ENCODE results near the gene DLL4.

DLL4 gene

GRCh38 chr15:40891810-40892446 lies 37.2 kb upstream of the DLL4 start:
- H3K4me3 ChIP-seq (ENCODE audit: control insufficient read depth in 1 of 7, extremely low read depth in 1 of 7, insufficient read depth in 4 of 7, low read depth in 2 of 7, low read length in 6 of 7): no peak overlapping the region
- peaks cover 0 to 2% (median 0%) of the 10 kb centered on the region in 5 experiments for H3K27me3 ChIP-seq (replicated peaks in 2 of 5; ENCODE audit: control insufficient read depth in 4 of 5, insufficient read depth in 5 of 5, low read length in 4 of 5)
- H3K27ac ChIP-seq (ENCODE audit: insufficient read depth in 1 of 2, low read depth in 1 of 2, low read length in 2 of 2, poor library complexity in 1 of 2, severe bottlenecking in 2 of 2): no peak overlapping the region
- peaks cover 0 to 9% (median 4%) of the 10 kb centered on the region in 4 experiments for H3K36me3 ChIP-seq (ENCODE audit: control insufficient read depth in 4 of 4, insufficient read depth in 4 of 4, low read length in 3 of 4)
- 4% methylated on average over 3 of the region's 4 CpGs for WGBS (ENCODE audit: insufficient coverage)
- peak in 2 of 3 donors; percentile 61 for DNase-seq
- no peaks in the 10 kb centered on the region for H3K9me3 ChIP-seq (ENCODE audit: control extremely low read depth in 1 of 5, control insufficient read depth in 4 of 5, insufficient read depth in 2 of 5, low read depth in 1 of 5, low read length in 4 of 5)
- ChIA-PET CTCF (interaction anchor here (0.7 to 4.3 kb wide), 16 partner anchors 8 to 300 kb away, joined by 3 to 38 read pairs (median 4); partner anchors contain the start of gene RHOV), POLR2A (no interaction called here)
- H3K4me1 ChIP-seq (ENCODE audit: control extremely low read depth in 1 of 4, control insufficient read depth in 4 of 4, insufficient read depth in 4 of 4, low read length in 3 of 4): peaks cover 7 to 31% (median 25%) of the 10 kb centered on the region in 4 experiments

GRCh38 chr15:40892447-40893012 lies 36.6 kb upstream of the DLL4 start:
- Histone ChIP-seq H3K9me3 (ENCODE audit: control extremely low read depth in 1 of 5, control insufficient read depth in 4 of 5, insufficient read depth in 2 of 5, low read depth in 1 of 5, low read length in 4 of 5) (no peaks in the 10 kb centered on the region), H3K36me3 (ENCODE audit: control insufficient read depth in 4 of 4, insufficient read depth in 4 of 4, low read length in 3 of 4) (peaks cover 0 to 13% (median 8%) of the 10 kb centered on the region in 4 experiments), H3K27me3 (replicated peaks in 2 of 5; ENCODE audit: control insufficient read depth in 4 of 5, insufficient read depth in 5 of 5, low read length in 4 of 5) (peaks cover 0 to 2% (median 0%) of the 10 kb centered on the region in 5 experiments), H3K4me1 (ENCODE audit: control extremely low read depth in 1 of 4, control insufficient read depth in 4 of 4, insufficient read depth in 4 of 4, low read length in 3 of 4) (peaks cover 7 to 31% (median 25%) of the 10 kb centered on the region in 4 experiments), H3K4me3 (ENCODE audit: control insufficient read depth in 1 of 7, extremely low read depth in 1 of 7, insufficient read depth in 4 of 7, low read depth in 2 of 7, low read length in 6 of 7) (no peak overlapping the region), H3K27ac (ENCODE audit: insufficient read depth in 1 of 2, low read depth in 1 of 2, low read length in 2 of 2, poor library complexity in 1 of 2, severe bottlenecking in 2 of 2) (no peak overlapping the region)
- no CpG with 5 or more reads among the region's 2 CpGs for WGBS (ENCODE audit: insufficient coverage)
- POLR2A ChIA-PET: no interaction called here
- no peak for DNase-seq
- CTCF ChIA-PET: interaction anchor here (0.7 to 4.3 kb wide), 16 partner anchors 8 to 301 kb away, joined by 3 to 38 read pairs (median 4); partner anchors contain the start of gene RHOV

- Histone ChIP-seq H3K27me3 (replicated peaks in 2 of 5; ENCODE audit: control insufficient read depth in 4 of 5, insufficient read depth in 5 of 5, low read length in 4 of 5) (peaks cover 0 to 2% (median 0%) of the 10 kb centered on the region in 5 experiments), H3K27ac (ENCODE audit: insufficient read depth in 1 of 2, low read depth in 1 of 2, low read length in 2 of 2, poor library complexity in 1 of 2, severe bottlenecking in 2 of 2) (no peak overlapping the region), H3K4me3 (ENCODE audit: control insufficient read depth in 1 of 7, extremely low read depth in 1 of 7, insufficient read depth in 4 of 7, low read depth in 2 of 7, low read length in 6 of 7) (no peak overlapping the region), H3K4me1 (ENCODE audit: control extremely low read depth in 1 of 4, control insufficient read depth in 4 of 4, insufficient read depth in 4 of 4, low read length in 3 of 4) (peaks cover 7 to 31% (median 25%) of the 10 kb centered on the region in 4 experiments), H3K9me3 (ENCODE audit: control extremely low read depth in 1 of 5, control insufficient read depth in 4 of 5, insufficient read depth in 2 of 5, low read depth in 1 of 5, low read length in 4 of 5) (no peaks in the 10 kb centered on the region), H3K36me3 (ENCODE audit: control insufficient read depth in 4 of 4, insufficient read depth in 4 of 4, low read length in 3 of 4) (peaks cover 0 to 17% (median 9%) of the 10 kb centered on the region in 4 experiments)
- WGBS (ENCODE audit: insufficient coverage): 88% methylated on average over 22 of the region's 22 CpGs
- peak in 2 of 3 donors; percentile 34 to 47 for DNase-seq
- ChIA-PET POLR2A (no interaction called here), CTCF (interaction anchor here (1.1 to 15.0 kb wide), 12 partner anchors 10 to 192 kb away, joined by 3 to 231 read pairs (median 8); partner anchors contain the start of gene RHOV)
Observed at GRCh38 chr15:40893019-40893670, 36.0 kb upstream of the DLL4 start.

- POLR2A ChIA-PET: interaction anchor here (1.1 kb wide), 1 partner anchor 36 kb away, joined by 9 read pairs; no protein-coding TSS in a partner anchor
- Histone ChIP-seq H3K36me3 (ENCODE audit: control insufficient read depth in 4 of 4, insufficient read depth in 4 of 4, low read length in 3 of 4) (peaks cover 3 to 25% (median 15%) of the 10 kb centered on the region in 4 experiments), H3K4me3 (ENCODE audit: control insufficient read depth in 1 of 7, extremely low read depth in 1 of 7, insufficient read depth in 4 of 7, low read depth in 2 of 7, low read length in 6 of 7) (peak within 1 kb of the TSS; percentile 82 to 98 (median 89)), H3K27me3 (replicated peaks in 2 of 5; ENCODE audit: control insufficient read depth in 4 of 5, insufficient read depth in 5 of 5, low read length in 4 of 5) (peaks cover 0 to 2% (median 0%) of the 10 kb centered on the region in 5 experiments), H3K4me1 (ENCODE audit: control extremely low read depth in 1 of 4, control insufficient read depth in 4 of 4, insufficient read depth in 4 of 4, low read length in 3 of 4) (peaks cover 7 to 31% (median 25%) of the 10 kb centered on the region in 4 experiments), H3K27ac (ENCODE audit: insufficient read depth in 1 of 2, low read depth in 1 of 2, low read length in 2 of 2, poor library complexity in 1 of 2, severe bottlenecking in 2 of 2) (peak within 1 kb of the TSS; percentile 75 to 85), H3K9me3 (ENCODE audit: control extremely low read depth in 1 of 5, control insufficient read depth in 4 of 5, insufficient read depth in 2 of 5, low read depth in 1 of 5, low read length in 4 of 5) (no peaks in the 10 kb centered on the region)
- WGBS (ENCODE audit: insufficient coverage): 4% methylated on average over 50 of the region's 55 CpGs
- CTCF ChIA-PET: interaction anchor here (0.8 to 20.1 kb wide), 24 partner anchors 9 to 291 kb away, joined by 3 to 491 read pairs (median 5); partner anchors contain the start of gene RHOV
- DNase-seq: peak; percentile 97 to 98 (median 98)
Observed at GRCh38 chr15:40893733-40894680, 35.1 kb upstream of the DLL4 start, which contains the start of gene VPS18. TSS of gene VPS18 (plus strand) at chr15:40894450. CDS start at chr15:40894769, 319 bp downstream.

- peaks cover 7 to 31% (median 25%) of the 10 kb centered on the region in 4 experiments for H3K4me1 ChIP-seq (ENCODE audit: control extremely low read depth in 1 of 4, control insufficient read depth in 4 of 4, insufficient read depth in 4 of 4, low read length in 3 of 4)
- ChIA-PET POLR2A (interaction anchor here (1.1 kb wide), 1 partner anchor 37 kb away, joined by 9 read pairs; no protein-coding TSS in a partner anchor), CTCF (interaction anchor here (0.7 to 20.1 kb wide), 27 partner anchors 9 to 295 kb away, joined by 3 to 491 read pairs (median 4); partner anchors contain the start of gene RHOV)
- 3% methylated on average over 27 of the region's 33 CpGs for WGBS (ENCODE audit: insufficient coverage)
- peaks cover 3 to 34% (median 23%) of the 10 kb centered on the region in 4 experiments for H3K36me3 ChIP-seq (ENCODE audit: control insufficient read depth in 4 of 4, insufficient read depth in 4 of 4, low read length in 3 of 4)
- peak; percentile 87 to 92 (median 92) for DNase-seq
- no peaks in the 10 kb centered on the region for H3K9me3 ChIP-seq (ENCODE audit: control extremely low read depth in 1 of 5, control insufficient read depth in 4 of 5, insufficient read depth in 2 of 5, low read depth in 1 of 5, low read length in 4 of 5)
- peaks cover 0 to 2% (median 0%) of the 10 kb centered on the region in 5 experiments for H3K27me3 ChIP-seq (replicated peaks in 2 of 5; ENCODE audit: control insufficient read depth in 4 of 5, insufficient read depth in 5 of 5, low read length in 4 of 5)
- H3K27ac ChIP-seq (ENCODE audit: insufficient read depth in 1 of 2, low read depth in 1 of 2, low read length in 2 of 2, poor library complexity in 1 of 2, severe bottlenecking in 2 of 2): peak overlapping the region; percentile 75 to 85
- peak overlapping the region; percentile 82 to 98 (median 89) for H3K4me3 ChIP-seq (ENCODE audit: control insufficient read depth in 1 of 7, extremely low read depth in 1 of 7, insufficient read depth in 4 of 7, low read depth in 2 of 7, low read length in 6 of 7)
Observed at GRCh38 chr15:40894681-40895448, 34.3 kb upstream of the DLL4 start.

Data from common myeloid progenitor, CD34-positive (primary cell).